Peyer's patch (tissue), 4 donors: ENCODE measurements around the gene RAB20.
"Not testable (repeated sequence)": the region's sequence is repeated elsewhere in the genome, so short reads cannot be mapped to it uniquely, and the experiment has no call there.

Experiments used
- POLR2A ChIP-seq, 2 donors: fragments of 450-650 bp; IDR thresholded peaks; one replicate each; pipeline ENCODE4 v1.5.1; 2017; ENCODE audit warnings: antibody characterized with exemption in 2 of 2, mild to moderate bottlenecking in 2 of 2, moderate library complexity in 2 of 2
- TF ChIP-seq, protein P1 (sequence below), 6 experiments: fragments of 450-650 bp in 4 of 6; fragments of 200-600 bp in 2 of 6; sonication (generic) in 1 of 6; IDR thresholded peaks; one replicate each; pipeline ENCODE4 v1.5.1; 2017 to 2019; ENCODE audit warnings: antibody characterized with exemption in 6 of 6, mild to moderate bottlenecking in 3 of 6, moderate library complexity in 1 of 6

DNA sequence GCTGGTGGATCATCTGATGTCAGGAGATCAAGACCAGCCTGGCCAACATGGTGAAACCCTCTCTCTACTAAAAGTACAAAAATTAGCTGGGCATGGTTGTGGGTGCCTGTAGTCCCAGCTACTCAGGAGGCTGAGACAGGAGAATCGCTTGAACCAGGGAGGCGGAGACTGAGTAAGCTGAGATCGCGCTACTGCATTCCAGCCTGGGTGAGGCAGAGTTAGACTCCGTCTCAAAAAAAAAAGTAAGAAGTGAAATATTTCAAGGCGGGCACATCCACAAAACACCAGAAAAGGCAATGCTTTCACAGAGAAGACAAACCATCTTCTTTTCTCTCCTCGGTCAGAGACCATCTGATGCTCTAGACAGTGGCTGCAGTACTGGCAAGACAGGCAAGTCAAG is 8.4 kb upstream of the RAB20 start:
- TF ChIP-seq, protein P1, sequence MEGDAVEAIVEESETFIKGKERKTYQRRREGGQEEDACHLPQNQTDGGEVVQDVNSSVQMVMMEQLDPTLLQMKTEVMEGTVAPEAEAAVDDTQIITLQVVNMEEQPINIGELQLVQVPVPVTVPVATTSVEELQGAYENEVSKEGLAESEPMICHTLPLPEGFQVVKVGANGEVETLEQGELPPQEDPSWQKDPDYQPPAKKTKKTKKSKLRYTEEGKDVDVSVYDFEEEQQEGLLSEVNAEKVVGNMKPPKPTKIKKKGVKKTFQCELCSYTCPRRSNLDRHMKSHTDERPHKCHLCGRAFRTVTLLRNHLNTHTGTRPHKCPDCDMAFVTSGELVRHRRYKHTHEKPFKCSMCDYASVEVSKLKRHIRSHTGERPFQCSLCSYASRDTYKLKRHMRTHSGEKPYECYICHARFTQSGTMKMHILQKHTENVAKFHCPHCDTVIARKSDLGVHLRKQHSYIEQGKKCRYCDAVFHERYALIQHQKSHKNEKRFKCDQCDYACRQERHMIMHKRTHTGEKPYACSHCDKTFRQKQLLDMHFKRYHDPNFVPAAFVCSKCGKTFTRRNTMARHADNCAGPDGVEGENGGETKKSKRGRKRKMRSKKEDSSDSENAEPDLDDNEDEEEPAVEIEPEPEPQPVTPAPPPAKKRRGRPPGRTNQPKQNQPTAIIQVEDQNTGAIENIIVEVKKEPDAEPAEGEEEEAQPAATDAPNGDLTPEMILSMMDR (IDR thresholded peaks at IDR 0.05) = not testable (repeated sequence)
- TF ChIP-seq POLR2A (IDR thresholded peaks at IDR 0.05) = not testable (repeated sequence)
